ENCODE measurements around the gene PELO.

PELO gene

DNA sequence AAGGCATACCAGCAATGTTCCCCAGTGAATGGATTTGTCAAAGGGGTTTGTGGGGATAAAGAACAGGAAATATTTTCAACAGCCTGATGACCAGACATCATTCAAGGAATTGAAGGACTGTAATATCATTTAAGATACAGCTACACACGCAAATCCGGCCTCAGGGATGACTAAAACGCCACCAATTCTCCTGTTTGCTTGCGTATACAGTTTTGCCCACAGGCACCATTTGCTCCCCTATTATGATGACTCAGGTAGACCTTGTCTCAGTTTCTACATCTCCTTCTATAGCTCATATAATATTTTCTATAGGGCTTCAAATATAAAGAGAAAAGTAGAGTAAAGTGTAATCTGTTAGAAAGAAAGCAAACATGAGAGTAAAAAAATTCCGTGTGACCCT is 29.7 kb upstream of the PELO start:
- Histone ChIP-seq H3K79me2 (ENCODE audit: insufficient read depth, low read depth) (no peaks in the 10 kb centered on the region), H3K9ac (no peak overlapping the region), H3K27ac (no peak overlapping the region), H4K20me1 (ENCODE audit: insufficient read depth) (no peaks in the 10 kb centered on the region), H3K36me3 (ENCODE audit: insufficient read depth) (no peaks in the 10 kb centered on the region), H3K4me1 (ENCODE audit: low read depth, poor library complexity, severe bottlenecking) (no peaks in the 10 kb centered on the region), H3K4me2 (no peak overlapping the region), H2AFZ (ENCODE audit: low read depth) (no peak overlapping the region), H3K27me3 (ENCODE audit: insufficient read depth, low read depth) (no peaks in the 10 kb centered on the region), H3K4me3 (IDR thresholded peaks at IDR 0.05; ENCODE audit: insufficient read depth, low read depth, low read length) (no peak overlapping the region)
- TF ChIP-seq CTCF (conservative IDR thresholded peaks at IDR 0.05; ENCODE audit: low read depth, low read length) = no peak

DNA sequence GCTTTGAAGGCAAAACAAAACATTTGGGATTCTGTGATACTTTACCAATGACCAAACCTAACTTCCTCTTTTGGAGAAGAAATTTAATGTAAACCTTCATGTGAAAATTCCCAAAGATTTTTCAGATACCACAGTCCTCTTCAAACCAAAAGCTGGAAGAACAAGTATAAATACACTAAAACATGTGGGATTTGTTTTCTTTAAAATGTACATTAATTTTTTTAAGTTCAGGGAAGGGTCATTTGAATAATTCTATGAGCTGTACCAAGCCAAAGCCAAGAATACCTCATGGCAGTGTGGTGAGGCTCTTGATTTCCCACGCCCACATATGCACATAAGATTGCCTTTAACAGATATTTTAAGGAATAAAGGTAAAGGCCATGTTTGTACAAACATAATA is 28.4 kb upstream of the PELO start:
- Histone ChIP-seq H3K36me3 (ENCODE audit: insufficient read depth) (no peaks in the 10 kb centered on the region), H3K4me2 (no peak overlapping the region), H3K9ac (no peak overlapping the region), H2AFZ (ENCODE audit: low read depth) (no peak overlapping the region), H3K79me2 (ENCODE audit: insufficient read depth, low read depth) (no peaks in the 10 kb centered on the region), H3K4me3 (IDR thresholded peaks at IDR 0.05; ENCODE audit: insufficient read depth, low read depth, low read length) (no peak overlapping the region), H3K27ac (no peak overlapping the region), H4K20me1 (ENCODE audit: insufficient read depth) (no peaks in the 10 kb centered on the region), H3K27me3 (ENCODE audit: insufficient read depth, low read depth) (no peaks in the 10 kb centered on the region), H3K4me1 (ENCODE audit: low read depth, poor library complexity, severe bottlenecking) (no peaks in the 10 kb centered on the region)
- TF ChIP-seq CTCF (conservative IDR thresholded peaks at IDR 0.05; ENCODE audit: low read depth, low read length) = no peak

DNA sequence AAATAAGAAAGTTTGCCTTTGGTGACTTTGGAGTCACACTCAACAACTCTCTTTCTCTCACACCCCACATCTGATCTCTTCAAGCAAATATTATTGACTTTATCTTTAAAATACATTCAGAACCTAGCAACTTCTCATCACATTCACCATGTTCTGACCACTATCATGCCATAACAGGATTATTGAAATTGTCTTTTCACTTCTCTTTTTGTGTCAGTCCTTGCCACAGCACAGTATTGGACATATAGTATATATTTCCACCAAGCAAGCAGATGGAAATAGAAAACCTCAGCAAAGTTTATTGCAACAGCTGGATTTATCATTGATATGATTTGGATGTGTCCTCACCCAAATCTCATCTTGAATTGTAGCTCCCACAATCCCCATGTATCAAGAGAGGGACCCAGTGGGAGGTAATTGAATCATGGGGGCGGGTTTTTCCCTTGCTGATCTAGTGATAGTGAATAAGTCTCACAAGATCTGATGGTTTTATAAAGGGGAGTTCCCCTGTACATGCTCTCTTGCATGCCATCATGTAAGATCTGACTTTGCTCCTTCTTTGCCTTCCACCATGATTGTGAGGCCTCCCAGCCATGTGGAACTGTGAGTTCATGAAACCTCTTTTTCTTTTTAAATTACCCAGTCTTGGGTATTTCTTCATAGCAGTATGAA is 26.9 kb upstream of the PELO start:
- no peak overlapping the region for H2AFZ ChIP-seq (ENCODE audit: low read depth)
- no peak for TF ChIP-seq CTCF (conservative IDR thresholded peaks at IDR 0.05; ENCODE audit: low read depth, low read length)
- no peaks in the 10 kb centered on the region for H3K27me3 ChIP-seq (ENCODE audit: insufficient read depth, low read depth)
- H4K20me1 ChIP-seq (ENCODE audit: insufficient read depth) = no peaks in the 10 kb centered on the region
- H3K4me2 ChIP-seq = no peak overlapping the region
- H3K4me3 ChIP-seq (IDR thresholded peaks at IDR 0.05; ENCODE audit: insufficient read depth, low read depth, low read length) = no peak overlapping the region
- no peaks in the 10 kb centered on the region for H3K4me1 ChIP-seq (ENCODE audit: low read depth, poor library complexity, severe bottlenecking)
- no peaks in the 10 kb centered on the region for H3K36me3 ChIP-seq (ENCODE audit: insufficient read depth)
- no peaks in the 10 kb centered on the region for H3K79me2 ChIP-seq (ENCODE audit: insufficient read depth, low read depth)
- no peak overlapping the region for H3K27ac ChIP-seq
- H3K9ac ChIP-seq = no peak overlapping the region

- no peaks in the 10 kb centered on the region for H3K79me2 ChIP-seq (ENCODE audit: insufficient read depth, low read depth)
- peaks cover 15% of the 10 kb centered on the region for H3K4me1 ChIP-seq (ENCODE audit: low read depth, poor library complexity, severe bottlenecking)
- no peaks in the 10 kb centered on the region for H4K20me1 ChIP-seq (ENCODE audit: insufficient read depth)
- H3K9ac ChIP-seq = no peak overlapping the region
- TF ChIP-seq CTCF (conservative IDR thresholded peaks at IDR 0.05; ENCODE audit: low read depth, low read length) = no peak
- no peak overlapping the region for H2AFZ ChIP-seq (ENCODE audit: low read depth)
- H3K4me2 ChIP-seq = no peak overlapping the region
- no peaks in the 10 kb centered on the region for H3K36me3 ChIP-seq (ENCODE audit: insufficient read depth)
- H3K27me3 ChIP-seq (ENCODE audit: insufficient read depth, low read depth) = no peaks in the 10 kb centered on the region
- H3K27ac ChIP-seq = no peak overlapping the region
- no peak overlapping the region for H3K4me3 ChIP-seq (IDR thresholded peaks at IDR 0.05; ENCODE audit: insufficient read depth, low read depth, low read length)
Observed at GRCh38 chr5:52767217-52767743, 20.4 kb upstream of the PELO start.

Measured in KMS-11 (cell line).